SK-N-SH (cell line): ENCODE results near the gene CENATAC.

Source experiments
- CHD2 ChIP-seq: fragments of 150-350 bp; IDR thresholded peaks from 2 replicates; pipeline ENCODE4 v1.6.1; 2018; ENCODE audit warnings: low read length; ENCODE audit not compliant: partially characterized antibody
- EP300 ChIP-seq, 2 experiments: IDR thresholded peaks; 2 replicates each; pipeline versions ENCODE4 v1.4.0 to v1.6.1; 2012; ENCODE audit warnings: borderline replicate concordance in 1 of 2, low read depth in 1 of 2, low read length in 1 of 2
- EZH2phosphoT487 ChIP-seq: fragments of 200-600 bp; sonication (generic); IDR thresholded peaks from 2 replicates; pipeline ENCODE4 v1.6.1; 2017; ENCODE audit warnings: low read depth, mixed run types, mild to moderate bottlenecking, antibody characterized with exemption, moderate library complexity, borderline replicate concordance
- FOSL2 ChIP-seq: IDR thresholded peaks from 2 replicates; pipeline ENCODE4 v1.4.0; 2012; ENCODE audit warnings: low read depth, mild to moderate bottlenecking, moderate library complexity, borderline replicate concordance
- POLR2AphosphoS5 ChIP-seq: IDR thresholded peaks from 2 replicates; pipeline ENCODE4 v1.6.1; 2012; ENCODE audit warnings: low read depth, low read length
- RCOR1 ChIP-seq: fragments of 150-350 bp; IDR thresholded peaks from 2 replicates; pipeline ENCODE4 v1.6.1; 2017; ENCODE audit warnings: antibody characterized with exemption, low read length
- REST ChIP-seq: IDR thresholded peaks from 2 replicates; pipeline ENCODE4 v1.6.1; 2012; ENCODE audit warnings: mild to moderate bottlenecking, low read depth, low read length, moderate library complexity
- SMC3 ChIP-seq: IDR thresholded peaks from 2 replicates; pipeline ENCODE4 v1.6.1; 2012; ENCODE audit warnings: low read depth, low read length, improper control_type of control experiment
- TAF1 ChIP-seq: IDR thresholded peaks from 2 replicates; pipeline ENCODE4 v1.6.1; 2012; ENCODE audit warnings: low read depth, mild to moderate bottlenecking, low read length, moderate library complexity, borderline replicate concordance
- TEAD4 ChIP-seq: IDR thresholded peaks from 2 replicates; pipeline ENCODE4 v1.4.0; 2012; ENCODE audit warnings: mild to moderate bottlenecking, borderline replicate concordance; ENCODE audit not compliant: insufficient read depth
- YY1 ChIP-seq: IDR thresholded peaks from 2 replicates; pipeline ENCODE4 v1.4.0; 2012; ENCODE audit warnings: low read depth, mild to moderate bottlenecking
- TF ChIP-seq, protein P1 (sequence below): fragments of 200-600 bp; sonication (generic); IDR thresholded peaks from 2 replicates; pipeline ENCODE4 v1.6.1; 2017; ENCODE audit warnings: antibody characterized with exemption, mild to moderate bottlenecking, moderate library complexity

- TF ChIP-seq, protein P1, sequence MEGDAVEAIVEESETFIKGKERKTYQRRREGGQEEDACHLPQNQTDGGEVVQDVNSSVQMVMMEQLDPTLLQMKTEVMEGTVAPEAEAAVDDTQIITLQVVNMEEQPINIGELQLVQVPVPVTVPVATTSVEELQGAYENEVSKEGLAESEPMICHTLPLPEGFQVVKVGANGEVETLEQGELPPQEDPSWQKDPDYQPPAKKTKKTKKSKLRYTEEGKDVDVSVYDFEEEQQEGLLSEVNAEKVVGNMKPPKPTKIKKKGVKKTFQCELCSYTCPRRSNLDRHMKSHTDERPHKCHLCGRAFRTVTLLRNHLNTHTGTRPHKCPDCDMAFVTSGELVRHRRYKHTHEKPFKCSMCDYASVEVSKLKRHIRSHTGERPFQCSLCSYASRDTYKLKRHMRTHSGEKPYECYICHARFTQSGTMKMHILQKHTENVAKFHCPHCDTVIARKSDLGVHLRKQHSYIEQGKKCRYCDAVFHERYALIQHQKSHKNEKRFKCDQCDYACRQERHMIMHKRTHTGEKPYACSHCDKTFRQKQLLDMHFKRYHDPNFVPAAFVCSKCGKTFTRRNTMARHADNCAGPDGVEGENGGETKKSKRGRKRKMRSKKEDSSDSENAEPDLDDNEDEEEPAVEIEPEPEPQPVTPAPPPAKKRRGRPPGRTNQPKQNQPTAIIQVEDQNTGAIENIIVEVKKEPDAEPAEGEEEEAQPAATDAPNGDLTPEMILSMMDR, result no peak
- no peak for TF ChIP-seq TAF1
- TF ChIP-seq POLR2AphosphoS5, result no peak
- TF ChIP-seq REST, result no peak
- TF ChIP-seq EP300 (IDR thresholded peaks at IDR 0.05; ENCODE audit: borderline replicate concordance in 1 of 2, low read depth in 1 of 2, low read length in 1 of 2), result no peak
- TF ChIP-seq CHD2, result no peak
- TF ChIP-seq EZH2phosphoT487, result no peak
- TF ChIP-seq YY1, result no peak
- TF ChIP-seq SMC3, result no peak
- TF ChIP-seq FOSL2, result no peak
- no peak for TF ChIP-seq RCOR1
- TF ChIP-seq TEAD4, result no peak
These were observed 36.7 kb upstream of the CENATAC start for GRCh38 chr11:118961189-118961588.
